ENCODE results near the gene PTPN1. TPM values are rescaled to one million over a fixed set of nuclear protein-coding genes. Genes with fewer than 3 reads are reported as not detected.

PTPN1 gene
- total RNA-seq, 1 donor from 2014 or later, result 43.8 TPM

DNA sequence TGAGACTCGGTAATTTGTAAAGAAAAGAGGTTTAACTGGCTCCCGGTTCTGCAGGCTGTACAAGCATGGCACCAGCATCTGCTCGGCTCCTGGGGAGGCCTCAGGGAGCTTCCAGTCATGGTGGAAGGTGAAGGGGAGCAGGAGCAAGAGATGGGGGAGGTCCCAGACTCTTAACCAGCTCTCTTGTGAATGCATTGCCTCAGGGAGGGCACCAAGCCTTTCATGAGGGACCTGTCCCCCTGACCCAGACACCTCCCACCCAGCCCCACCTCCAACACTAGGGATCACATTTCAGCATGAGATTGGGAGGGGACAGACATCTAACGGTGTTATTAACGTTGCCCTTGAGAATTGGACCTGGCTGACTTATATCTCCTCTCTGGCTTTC, 68.6 kb downstream of the PTPN1 start:
- DNase-seq (ENCODE audit: low read depth, low spot score), result no peak
- H3K4me3 Mint-ChIP-seq, result no peak overlapping the region
- TF ChIP-seq, protein P1, sequence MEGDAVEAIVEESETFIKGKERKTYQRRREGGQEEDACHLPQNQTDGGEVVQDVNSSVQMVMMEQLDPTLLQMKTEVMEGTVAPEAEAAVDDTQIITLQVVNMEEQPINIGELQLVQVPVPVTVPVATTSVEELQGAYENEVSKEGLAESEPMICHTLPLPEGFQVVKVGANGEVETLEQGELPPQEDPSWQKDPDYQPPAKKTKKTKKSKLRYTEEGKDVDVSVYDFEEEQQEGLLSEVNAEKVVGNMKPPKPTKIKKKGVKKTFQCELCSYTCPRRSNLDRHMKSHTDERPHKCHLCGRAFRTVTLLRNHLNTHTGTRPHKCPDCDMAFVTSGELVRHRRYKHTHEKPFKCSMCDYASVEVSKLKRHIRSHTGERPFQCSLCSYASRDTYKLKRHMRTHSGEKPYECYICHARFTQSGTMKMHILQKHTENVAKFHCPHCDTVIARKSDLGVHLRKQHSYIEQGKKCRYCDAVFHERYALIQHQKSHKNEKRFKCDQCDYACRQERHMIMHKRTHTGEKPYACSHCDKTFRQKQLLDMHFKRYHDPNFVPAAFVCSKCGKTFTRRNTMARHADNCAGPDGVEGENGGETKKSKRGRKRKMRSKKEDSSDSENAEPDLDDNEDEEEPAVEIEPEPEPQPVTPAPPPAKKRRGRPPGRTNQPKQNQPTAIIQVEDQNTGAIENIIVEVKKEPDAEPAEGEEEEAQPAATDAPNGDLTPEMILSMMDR (conservative IDR thresholded peaks at IDR 0.05), result no peak
- peaks cover 10% of the 10 kb centered on the region for H3K36me3 Mint-ChIP-seq (ENCODE audit: low read depth)
- no peaks in the 10 kb centered on the region for H3K27me3 Mint-ChIP-seq (ENCODE audit: low read depth)
- H3K4me1 Mint-ChIP-seq, result no peaks in the 10 kb centered on the region
- H3K9me3 Mint-ChIP-seq, result no peaks in the 10 kb centered on the region
- no peak overlapping the region for H3K27ac Mint-ChIP-seq (ENCODE audit: unreplicated experiment)

DNA sequence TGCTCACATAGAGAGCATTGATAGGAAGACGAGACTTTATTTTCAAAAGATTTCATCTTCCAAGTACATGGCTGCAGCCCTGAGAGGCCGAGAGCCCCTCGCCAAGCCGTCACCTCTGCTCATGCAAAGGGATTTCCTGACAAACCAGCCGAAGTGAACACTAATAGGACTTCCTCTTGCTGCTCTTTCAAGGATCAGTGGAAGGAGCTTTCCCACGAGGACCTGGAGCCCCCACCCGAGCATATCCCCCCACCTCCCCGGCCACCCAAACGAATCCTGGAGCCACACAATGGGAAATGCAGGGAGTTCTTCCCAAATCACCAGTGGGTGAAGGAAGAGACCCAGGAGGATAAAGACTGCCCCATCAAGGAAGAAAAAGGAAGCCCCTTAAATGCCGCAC, 69.3 kb downstream of the PTPN1 start:
- TF ChIP-seq, protein P1 (conservative IDR thresholded peaks at IDR 0.05), result no peak
- no peak overlapping the region for H3K27ac Mint-ChIP-seq (ENCODE audit: unreplicated experiment)
- H3K27me3 Mint-ChIP-seq (ENCODE audit: low read depth), result no peaks in the 10 kb centered on the region
- H3K36me3 Mint-ChIP-seq (ENCODE audit: low read depth), result peaks cover 10% of the 10 kb centered on the region
- no peaks in the 10 kb centered on the region for H3K9me3 Mint-ChIP-seq
- DNase-seq (ENCODE audit: low read depth, low spot score), result no peak
- H3K4me3 Mint-ChIP-seq, result no peak overlapping the region
- H3K4me1 Mint-ChIP-seq, result no peaks in the 10 kb centered on the region

DNA sequence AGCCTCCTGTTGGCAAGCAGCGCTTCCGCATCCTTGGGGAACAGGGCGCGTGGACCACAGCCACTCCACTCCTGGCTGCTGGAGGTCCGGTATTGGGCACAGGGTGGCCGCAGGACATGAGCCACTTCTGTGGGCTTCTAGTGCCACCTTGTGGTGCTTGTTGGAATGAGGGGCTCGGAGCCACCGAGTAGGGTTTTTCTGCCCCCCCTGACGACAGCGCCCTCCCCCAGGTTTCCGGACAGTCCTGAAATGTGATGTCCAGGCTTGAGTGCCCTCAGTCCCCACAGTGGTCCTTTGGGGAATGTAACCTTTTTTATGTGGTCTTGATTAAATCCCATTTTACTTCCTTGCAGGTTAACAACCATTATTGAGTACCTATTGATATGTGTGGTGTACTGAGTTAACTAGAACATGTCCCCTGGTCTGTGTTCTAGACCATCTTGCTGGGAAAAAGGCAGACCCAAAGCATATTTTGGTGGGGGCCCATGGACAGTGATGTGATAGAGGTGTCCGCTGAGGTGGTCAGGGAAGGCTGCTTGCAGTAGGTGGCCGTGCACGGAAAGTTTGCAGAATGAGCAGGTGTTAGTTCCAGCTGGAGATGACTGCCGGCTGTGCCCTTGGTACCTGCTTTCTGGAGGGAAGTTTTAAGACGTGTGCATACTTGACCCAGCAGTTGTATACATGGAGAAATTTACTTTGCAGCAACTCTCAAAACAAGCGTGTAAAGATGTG, 70.0 kb downstream of the PTPN1 start:
- DNase-seq (ENCODE audit: low read depth, low spot score), result peak; percentile 57

DNA sequence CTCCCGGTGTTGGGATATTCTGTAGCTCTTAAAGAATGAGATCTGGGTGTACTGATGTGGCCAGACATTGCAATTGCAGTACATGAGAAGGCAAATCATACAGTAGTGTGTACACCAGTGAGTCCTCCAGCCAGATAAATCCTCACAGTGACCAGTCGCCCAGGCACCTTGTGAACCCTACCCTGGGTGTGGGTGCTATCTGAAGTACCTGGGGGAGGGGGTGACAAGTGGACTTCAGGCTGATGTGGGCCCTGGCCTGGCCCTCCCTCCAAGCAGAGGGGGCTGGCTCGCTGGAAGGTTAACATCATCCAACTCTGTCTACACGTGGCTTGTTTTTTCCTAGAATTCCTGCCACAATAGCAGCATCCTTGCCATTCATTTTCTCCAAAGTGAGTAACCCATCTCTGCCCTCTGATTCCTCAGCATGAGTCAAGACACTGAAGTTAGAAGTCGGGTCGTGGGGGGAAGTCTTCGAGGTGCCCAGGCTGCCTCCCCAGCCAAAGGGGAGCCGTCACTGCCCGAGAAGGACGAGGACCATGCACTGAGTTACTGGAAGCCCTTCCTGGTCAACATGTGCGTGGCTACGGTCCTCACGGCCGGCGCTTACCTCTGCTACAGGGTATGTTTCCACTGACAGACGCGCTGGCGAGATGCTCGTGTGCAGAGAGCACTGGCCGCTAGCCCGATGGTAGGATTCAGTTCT, 70.8 kb downstream of the PTPN1 start:
- peak overlapping the region; percentile 81 for H3K27ac Mint-ChIP-seq (ENCODE audit: unreplicated experiment)
- H3K27me3 Mint-ChIP-seq (ENCODE audit: low read depth), result no peaks in the 10 kb centered on the region
- no peak for DNase-seq (ENCODE audit: low read depth, low spot score)
- H3K4me1 Mint-ChIP-seq, result no peaks in the 10 kb centered on the region
- peaks cover 7% of the 10 kb centered on the region for H3K36me3 Mint-ChIP-seq (ENCODE audit: low read depth)
- TF ChIP-seq, protein P1 (conservative IDR thresholded peaks at IDR 0.05), result no peak
- H3K4me3 Mint-ChIP-seq, result no peak overlapping the region
- no peaks in the 10 kb centered on the region for H3K9me3 Mint-ChIP-seq

More for the DNA sequence above, 70.0 kb downstream of the PTPN1 start:
- H3K9me3 Mint-ChIP-seq, result no peaks in the 10 kb centered on the region
- no peak overlapping the region for H3K27ac Mint-ChIP-seq (ENCODE audit: unreplicated experiment)
- no peak overlapping the region for H3K4me3 Mint-ChIP-seq
- H3K27me3 Mint-ChIP-seq (ENCODE audit: low read depth), result no peaks in the 10 kb centered on the region
- TF ChIP-seq, protein P1 (conservative IDR thresholded peaks at IDR 0.05), result peak; percentile 87
- H3K36me3 Mint-ChIP-seq (ENCODE audit: low read depth), result peaks cover 7% of the 10 kb centered on the region
- no peaks in the 10 kb centered on the region for H3K4me1 Mint-ChIP-seq

DNA sequence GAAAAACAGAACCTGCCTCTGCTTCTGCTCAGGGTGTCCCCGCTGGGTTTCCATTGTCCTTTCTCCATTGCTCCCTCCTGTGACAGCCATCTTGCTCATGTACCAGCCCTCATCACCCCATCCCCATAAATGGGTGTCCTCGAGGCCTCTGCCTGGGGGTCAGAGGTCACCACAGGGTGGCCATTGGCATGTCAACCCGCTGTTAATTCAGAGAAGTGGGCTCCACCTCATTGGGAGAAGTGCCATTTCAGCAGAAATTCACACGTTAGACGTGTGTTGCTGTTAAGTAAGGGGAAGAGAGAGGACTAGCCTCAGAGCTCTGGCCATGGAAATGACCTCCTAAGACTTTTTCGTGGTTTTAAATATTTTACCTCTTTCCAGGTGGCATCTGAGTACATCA, 71.9 kb downstream of the PTPN1 start:
- H3K27me3 Mint-ChIP-seq (ENCODE audit: low read depth), result no peaks in the 10 kb centered on the region
- DNase-seq (ENCODE audit: low read depth, low spot score), result no peak
- H3K4me1 Mint-ChIP-seq, result no peaks in the 10 kb centered on the region
- no peak overlapping the region for H3K27ac Mint-ChIP-seq (ENCODE audit: unreplicated experiment)
- H3K4me3 Mint-ChIP-seq, result no peak overlapping the region
- TF ChIP-seq, protein P1 (conservative IDR thresholded peaks at IDR 0.05), result no peak
- H3K9me3 Mint-ChIP-seq, result no peaks in the 10 kb centered on the region
- peaks cover 7% of the 10 kb centered on the region for H3K36me3 Mint-ChIP-seq (ENCODE audit: low read depth)

Measured in neural crest cell (in vitro differentiated cells).